ENCODE measurements around the gene ASCC3. TPM values are rescaled to one million over a fixed set of nuclear protein-coding genes. Genes with fewer than 3 reads are reported as not detected.

Gene ASCC3
- total RNA-seq, 4 donors from 2014 or later, result 21.2 to 41.4 (median 28.5) TPM

DNA sequence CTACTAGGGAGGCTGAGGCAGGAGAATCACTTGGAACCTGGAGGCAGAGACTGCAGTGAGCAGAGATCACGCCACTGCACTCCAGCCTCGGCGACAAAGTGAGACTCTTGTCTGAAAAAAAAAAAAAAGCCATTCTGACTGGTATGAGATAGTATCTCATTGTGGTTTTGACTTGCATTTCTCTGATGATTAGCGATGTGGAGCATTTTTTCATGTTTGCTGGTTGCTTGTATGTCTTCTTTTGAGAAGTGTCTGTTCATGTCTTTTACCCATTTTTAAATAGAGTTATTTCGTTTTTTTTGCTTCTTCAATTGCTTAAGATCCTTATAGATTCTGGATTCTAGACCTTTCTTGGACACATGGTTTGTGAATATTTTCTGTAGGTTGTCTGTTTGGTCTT is 312.9 kb downstream of the ASCC3 start:
- no peaks in the 10 kb centered on the region for H3K27me3 ChIP-seq
- H3K36me3 ChIP-seq, result peaks cover 0 to 5% of the 10 kb centered on the region in 2 donors
- TF ChIP-seq POLR2A (IDR thresholded peaks at IDR 0.05) (no peak), EP300 (IDR thresholded peaks at IDR 0.05) (no peak), POLR2AphosphoS5 (IDR thresholded peaks at IDR 0.05) (no peak)
- TF ChIP-seq, protein P1, sequence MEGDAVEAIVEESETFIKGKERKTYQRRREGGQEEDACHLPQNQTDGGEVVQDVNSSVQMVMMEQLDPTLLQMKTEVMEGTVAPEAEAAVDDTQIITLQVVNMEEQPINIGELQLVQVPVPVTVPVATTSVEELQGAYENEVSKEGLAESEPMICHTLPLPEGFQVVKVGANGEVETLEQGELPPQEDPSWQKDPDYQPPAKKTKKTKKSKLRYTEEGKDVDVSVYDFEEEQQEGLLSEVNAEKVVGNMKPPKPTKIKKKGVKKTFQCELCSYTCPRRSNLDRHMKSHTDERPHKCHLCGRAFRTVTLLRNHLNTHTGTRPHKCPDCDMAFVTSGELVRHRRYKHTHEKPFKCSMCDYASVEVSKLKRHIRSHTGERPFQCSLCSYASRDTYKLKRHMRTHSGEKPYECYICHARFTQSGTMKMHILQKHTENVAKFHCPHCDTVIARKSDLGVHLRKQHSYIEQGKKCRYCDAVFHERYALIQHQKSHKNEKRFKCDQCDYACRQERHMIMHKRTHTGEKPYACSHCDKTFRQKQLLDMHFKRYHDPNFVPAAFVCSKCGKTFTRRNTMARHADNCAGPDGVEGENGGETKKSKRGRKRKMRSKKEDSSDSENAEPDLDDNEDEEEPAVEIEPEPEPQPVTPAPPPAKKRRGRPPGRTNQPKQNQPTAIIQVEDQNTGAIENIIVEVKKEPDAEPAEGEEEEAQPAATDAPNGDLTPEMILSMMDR (IDR thresholded peaks at IDR 0.05), result no peak
- no peak overlapping the region for H3K4me3 ChIP-seq
- WGBS, 2 donors (ENCODE audit: low coverage in 1 of 2), result 92 to 95% methylated on average over 2 to 5 of the region's 5 CpGs
- H3K4me1 ChIP-seq, result no peaks in the 10 kb centered on the region
- no peaks in the 10 kb centered on the region for H3K9me3 ChIP-seq
- H3K27ac ChIP-seq, result no peak overlapping the region
- ATAC-seq, result no peak

DNA sequence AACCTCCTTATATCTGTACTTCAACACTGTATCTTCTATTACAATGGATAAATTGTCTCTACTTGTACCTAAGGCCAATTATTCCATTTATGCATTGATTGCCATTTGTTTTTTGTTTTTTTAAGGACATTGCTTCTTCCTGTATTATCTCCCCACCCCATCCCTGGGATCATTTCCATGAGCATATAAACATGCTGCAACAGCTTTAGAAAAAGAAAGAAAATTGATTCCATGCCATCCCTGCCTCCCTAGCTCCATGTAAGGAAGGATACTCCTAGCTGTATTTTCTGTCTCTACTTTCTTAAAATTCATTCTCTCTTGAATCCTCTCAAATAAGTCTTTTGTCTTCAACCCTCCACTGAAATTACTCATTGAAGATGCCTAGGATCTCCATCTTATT is 314.6 kb downstream of the ASCC3 start:
- Histone ChIP-seq H3K27ac (no peak overlapping the region), H3K4me1 (no peaks in the 10 kb centered on the region), H3K9me3 (no peaks in the 10 kb centered on the region), H3K27me3 (no peaks in the 10 kb centered on the region), H3K36me3 (peaks cover 0 to 5% of the 10 kb centered on the region in 2 donors), H3K4me3 (no peak overlapping the region)
- TF ChIP-seq EP300 (IDR thresholded peaks at IDR 0.05), result no peak
- no peak for TF ChIP-seq POLR2AphosphoS5 (IDR thresholded peaks at IDR 0.05)
- no peak for TF ChIP-seq POLR2A (IDR thresholded peaks at IDR 0.05)
- TF ChIP-seq, protein P1 (IDR thresholded peaks at IDR 0.05), result no peak
- no peak for ATAC-seq

DNA sequence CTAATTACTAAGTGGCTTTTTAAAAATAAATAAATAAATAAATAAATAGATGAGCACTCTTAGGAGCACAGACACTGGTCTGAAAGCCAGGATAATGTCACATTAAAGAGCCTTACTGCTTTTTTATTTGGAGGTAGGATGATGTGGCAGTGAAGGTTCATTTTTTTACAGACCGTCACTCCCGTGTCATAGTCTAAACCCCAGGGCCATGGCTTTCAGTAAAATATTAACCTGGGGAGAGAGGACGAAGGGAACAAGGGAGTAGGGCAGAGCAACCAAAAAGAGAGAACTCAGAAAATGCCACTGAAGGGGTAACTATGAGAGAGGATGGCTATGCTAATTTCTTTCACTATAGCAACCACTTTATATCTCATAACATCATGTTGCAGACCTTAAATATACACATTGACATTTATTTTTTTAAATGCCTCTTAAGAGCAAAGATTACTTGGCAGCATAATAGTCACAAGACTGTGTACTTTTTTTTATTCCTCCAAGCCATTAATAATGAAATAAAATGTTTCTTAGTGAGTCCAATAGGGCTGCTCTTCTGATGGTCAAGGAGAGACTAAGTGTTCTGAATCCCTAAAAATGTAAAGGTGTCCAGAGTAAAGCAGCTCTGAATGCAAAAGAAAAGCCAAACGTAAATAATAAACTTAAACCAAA is 315.6 kb downstream of the ASCC3 start:
- H3K4me1 ChIP-seq, result no peaks in the 10 kb centered on the region
- no peaks in the 10 kb centered on the region for H3K27me3 ChIP-seq
- peaks cover 0 to 5% of the 10 kb centered on the region in 2 donors for H3K36me3 ChIP-seq
- no peak overlapping the region for H3K27ac ChIP-seq
- no peak for ATAC-seq
- 90 to 93% methylated on average over 4 of the region's 4 CpGs for WGBS, 2 donors (ENCODE audit: low coverage in 1 of 2)
- no peak overlapping the region for H3K4me3 ChIP-seq
- TF ChIP-seq POLR2AphosphoS5 (IDR thresholded peaks at IDR 0.05) (no peak), POLR2A (IDR thresholded peaks at IDR 0.05) (no peak), EP300 (IDR thresholded peaks at IDR 0.05) (no peak)
- TF ChIP-seq, protein P1 (IDR thresholded peaks at IDR 0.05), result no peak
- H3K9me3 ChIP-seq, result no peaks in the 10 kb centered on the region

DNA sequence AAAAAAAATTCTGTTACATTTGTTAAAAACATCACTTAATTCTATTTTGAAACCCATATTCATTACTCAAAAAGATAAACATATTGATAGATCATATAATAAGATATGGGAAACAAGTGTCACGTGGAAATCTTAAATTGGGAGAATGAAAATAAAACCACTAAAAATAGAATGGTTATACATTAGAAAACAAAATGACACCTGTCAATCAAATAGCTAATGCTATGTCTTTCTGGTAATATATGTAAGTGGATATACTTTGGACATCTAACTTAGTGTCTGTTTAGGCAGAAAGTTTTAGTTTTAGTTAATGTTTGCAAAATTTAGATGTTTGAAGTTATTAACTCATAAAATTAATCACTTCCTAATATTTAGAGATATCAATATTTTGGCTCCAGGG is 321.3 kb downstream of the ASCC3 start:
- ATAC-seq, result no peak
- Histone ChIP-seq H3K27ac (no peak overlapping the region), H3K36me3 (no peaks in the 10 kb centered on the region), H3K4me1 (no peaks in the 10 kb centered on the region), H3K9me3 (no peaks in the 10 kb centered on the region), H3K4me3 (no peak overlapping the region), H3K27me3 (no peaks in the 10 kb centered on the region)
- 88 to 100% methylated on average over 1 of the region's 1 CpG for WGBS, 2 donors (ENCODE audit: low coverage in 1 of 2)
- TF ChIP-seq POLR2AphosphoS5 (IDR thresholded peaks at IDR 0.05) (no peak), EP300 (IDR thresholded peaks at IDR 0.05) (no peak), POLR2A (IDR thresholded peaks at IDR 0.05) (no peak)
- TF ChIP-seq, protein P1 (IDR thresholded peaks at IDR 0.05), result no peak

DNA sequence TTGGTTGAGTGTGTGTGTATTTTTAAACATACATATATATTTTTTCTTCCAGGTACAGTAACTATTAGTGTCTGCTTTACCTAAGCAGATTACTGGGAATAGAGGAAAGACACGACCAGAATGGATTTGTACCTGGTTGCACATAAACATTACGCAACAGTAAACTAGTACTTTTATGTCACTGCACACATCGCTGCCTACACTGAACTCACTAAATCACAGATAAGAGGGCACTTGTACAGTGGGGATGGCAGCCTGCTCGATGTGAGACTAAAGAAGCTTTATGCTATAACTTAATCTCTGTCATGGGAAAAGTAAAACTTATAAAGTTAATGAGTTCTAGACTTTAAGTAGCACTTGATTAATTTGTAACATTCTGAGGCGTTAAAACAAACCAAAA is 326.9 kb downstream of the ASCC3 start:
- ATAC-seq, result no peak
- TF ChIP-seq, protein P1 (IDR thresholded peaks at IDR 0.05), result no peak
- TF ChIP-seq EP300 (IDR thresholded peaks at IDR 0.05), result no peak
- no peak for TF ChIP-seq POLR2A (IDR thresholded peaks at IDR 0.05)
- no peak for TF ChIP-seq POLR2AphosphoS5 (IDR thresholded peaks at IDR 0.05)
- Histone ChIP-seq H3K4me1 (no peaks in the 10 kb centered on the region), H3K9me3 (no peaks in the 10 kb centered on the region), H3K27ac (no peak overlapping the region), H3K27me3 (no peaks in the 10 kb centered on the region), H3K36me3 (no peaks in the 10 kb centered on the region), H3K4me3 (no peak overlapping the region)
- WGBS, 2 donors (ENCODE audit: low coverage in 1 of 2), result 73 to 77% methylated on average over 3 to 5 of the region's 5 CpGs
